ENCODE data around the gene AHCYL1.

DNA sequence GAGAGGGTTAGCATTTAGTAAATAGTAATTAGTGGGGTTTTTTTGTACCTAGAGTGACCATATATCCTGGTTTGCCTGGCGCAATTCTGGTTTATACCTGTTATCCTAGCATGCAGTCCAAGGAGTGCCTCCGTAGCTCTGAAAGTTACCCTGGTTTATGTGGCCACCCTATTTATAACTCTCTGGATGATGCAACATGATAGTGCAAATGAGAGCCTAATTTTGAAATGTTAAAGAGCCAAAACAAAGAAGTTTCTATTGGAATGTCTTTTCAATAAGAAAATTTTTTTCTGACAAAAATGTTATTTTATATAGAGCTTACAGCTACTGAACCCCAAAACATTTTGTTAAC, 5.7 kb downstream of the AHCYL1 start:
- TF ChIP-seq, protein P1, sequence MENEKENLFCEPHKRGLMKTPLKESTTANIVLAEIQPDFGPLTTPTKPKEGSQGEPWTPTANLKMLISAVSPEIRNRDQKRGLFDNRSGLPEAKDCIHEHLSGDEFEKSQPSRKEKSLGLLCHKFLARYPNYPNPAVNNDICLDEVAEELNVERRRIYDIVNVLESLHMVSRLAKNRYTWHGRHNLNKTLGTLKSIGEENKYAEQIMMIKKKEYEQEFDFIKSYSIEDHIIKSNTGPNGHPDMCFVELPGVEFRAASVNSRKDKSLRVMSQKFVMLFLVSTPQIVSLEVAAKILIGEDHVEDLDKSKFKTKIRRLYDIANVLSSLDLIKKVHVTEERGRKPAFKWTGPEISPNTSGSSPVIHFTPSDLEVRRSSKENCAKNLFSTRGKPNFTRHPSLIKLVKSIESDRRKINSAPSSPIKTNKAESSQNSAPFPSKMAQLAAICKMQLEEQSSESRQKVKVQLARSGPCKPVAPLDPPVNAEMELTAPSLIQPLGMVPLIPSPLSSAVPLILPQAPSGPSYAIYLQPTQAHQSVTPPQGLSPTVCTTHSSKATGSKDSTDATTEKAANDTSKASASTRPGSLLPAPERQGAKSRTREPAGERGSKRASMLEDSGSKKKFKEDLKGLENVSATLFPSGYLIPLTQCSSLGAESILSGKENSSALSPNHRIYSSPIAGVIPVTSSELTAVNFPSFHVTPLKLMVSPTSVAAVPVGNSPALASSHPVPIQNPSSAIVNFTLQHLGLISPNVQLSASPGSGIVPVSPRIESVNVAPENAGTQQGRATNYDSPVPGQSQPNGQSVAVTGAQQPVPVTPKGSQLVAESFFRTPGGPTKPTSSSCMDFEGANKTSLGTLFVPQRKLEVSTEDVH (IDR thresholded peaks at IDR 0.05; ENCODE audit: low read depth, partially characterized antibody), result no peak
- no peak for TF ChIP-seq BCLAF1 (IDR thresholded peaks at IDR 0.05)
- TF ChIP-seq, protein P2, sequence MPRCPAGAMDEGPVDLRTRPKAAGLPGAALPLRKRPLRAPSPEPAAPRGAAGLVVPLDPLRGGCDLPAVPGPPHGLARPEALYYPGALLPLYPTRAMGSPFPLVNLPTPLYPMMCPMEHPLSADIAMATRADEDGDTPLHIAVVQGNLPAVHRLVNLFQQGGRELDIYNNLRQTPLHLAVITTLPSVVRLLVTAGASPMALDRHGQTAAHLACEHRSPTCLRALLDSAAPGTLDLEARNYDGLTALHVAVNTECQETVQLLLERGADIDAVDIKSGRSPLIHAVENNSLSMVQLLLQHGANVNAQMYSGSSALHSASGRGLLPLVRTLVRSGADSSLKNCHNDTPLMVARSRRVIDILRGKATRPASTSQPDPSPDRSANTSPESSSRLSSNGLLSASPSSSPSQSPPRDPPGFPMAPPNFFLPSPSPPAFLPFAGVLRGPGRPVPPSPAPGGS (IDR thresholded peaks at IDR 0.05; ENCODE audit: borderline replicate concordance, insufficient read depth, low read depth, low read length, poor library complexity, severe bottlenecking), result no peak
- 0 out of 2 replicates have a peak, but pooled peaks have one; percentile 25 for TF ChIP-seq GATAD2B (conservative IDR thresholded peaks at IDR 0.05; ENCODE audit: low read depth)
- TF ChIP-seq ZZZ3 (IDR thresholded peaks at IDR 0.05; ENCODE audit: control insufficient read depth, insufficient read length, low read depth), result no peak

Measured in GM12878 (cell line).